Myometrial cell (primary cell): ENCODE results near the gene TSTD1. TPM values are rescaled to one million over a fixed set of nuclear protein-coding genes. Genes with fewer than 3 reads are reported as not detected.

Experiments used
- total RNA-seq: library from RNA; depleted of rRNA; stranded (reverse); fragments of >200 nt; gene quantifications from 2 replicates; pipeline ENCODE4 v1.2.3, GENCODE V29; 2015

TSTD1 gene, protein sequence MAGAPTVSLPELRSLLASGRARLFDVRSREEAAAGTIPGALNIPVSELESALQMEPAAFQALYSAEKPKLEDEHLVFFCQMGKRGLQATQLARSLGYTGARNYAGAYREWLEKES
- total RNA-seq = 0.86 and 2.5 TPM in 2 replicates

DNA sequence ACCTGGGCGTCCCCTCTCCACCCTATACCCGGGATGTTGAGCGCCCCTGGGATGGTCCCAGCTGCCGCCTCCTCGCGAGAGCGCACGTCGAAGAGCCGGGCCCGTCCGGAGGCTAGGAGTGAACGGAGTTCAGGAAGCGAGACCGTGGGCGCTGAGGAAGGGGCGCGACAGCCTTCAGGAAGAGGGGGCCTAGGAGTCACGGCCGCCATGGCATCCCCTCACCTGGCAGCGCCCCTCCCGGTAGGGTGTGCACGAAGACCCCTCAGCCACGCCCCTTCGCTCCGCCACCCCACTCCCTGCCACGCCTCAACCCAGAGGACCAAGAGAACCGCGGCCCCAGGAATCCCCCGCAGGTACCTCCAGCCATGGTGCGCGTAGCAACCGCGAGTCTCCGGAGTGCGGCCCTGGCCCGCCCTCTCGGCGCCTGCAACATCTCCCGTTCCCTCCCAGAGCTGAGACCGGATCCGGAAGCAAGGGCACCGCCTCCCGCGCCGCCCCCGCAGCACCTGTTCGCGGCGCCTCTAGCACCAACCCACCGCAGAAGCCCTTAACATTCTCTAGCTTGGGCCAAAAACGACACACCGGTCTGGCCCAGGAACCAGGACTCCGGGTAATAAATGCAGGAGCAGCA, at the start of gene TSTD1:
Gene TSTD1 (minus strand): TSS at position 442 of the 631 bp plus-strand sequence. CDS start 75 bp downstream, at position 367.

DNA sequence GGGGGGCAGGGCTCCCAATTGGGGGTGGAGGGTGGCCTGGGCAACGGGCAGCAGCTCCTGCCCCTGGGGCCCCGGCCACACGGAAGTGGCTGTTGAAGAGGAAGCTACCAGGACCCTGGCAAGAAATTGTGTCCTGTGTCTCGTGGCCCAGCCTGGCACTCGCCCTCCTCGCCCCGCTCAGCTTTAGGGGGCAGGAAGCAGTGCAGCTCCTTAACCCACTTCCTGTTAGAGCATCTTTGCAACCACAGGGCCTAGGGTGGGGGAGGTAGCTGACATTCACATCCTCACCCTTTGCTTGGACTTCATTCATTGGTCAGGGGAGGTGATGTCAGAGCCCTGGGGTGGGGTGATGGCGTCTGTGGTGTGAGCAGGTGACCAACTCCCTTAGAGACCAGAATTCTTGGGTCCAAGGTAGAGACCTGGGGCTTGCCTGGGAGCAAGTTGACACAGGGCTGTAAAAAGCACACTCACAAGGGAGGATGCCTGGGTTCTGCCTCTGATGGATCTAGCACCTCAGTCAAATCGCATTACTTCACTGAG, 31.0 kb upstream of the TSTD1 start, which contains the start of gene ARHGAP30:
Gene ARHGAP30 (minus strand): TSS at position 161 of the 540 bp plus-strand sequence. CDS start 267 bp downstream, outside the sequence.

DNA sequence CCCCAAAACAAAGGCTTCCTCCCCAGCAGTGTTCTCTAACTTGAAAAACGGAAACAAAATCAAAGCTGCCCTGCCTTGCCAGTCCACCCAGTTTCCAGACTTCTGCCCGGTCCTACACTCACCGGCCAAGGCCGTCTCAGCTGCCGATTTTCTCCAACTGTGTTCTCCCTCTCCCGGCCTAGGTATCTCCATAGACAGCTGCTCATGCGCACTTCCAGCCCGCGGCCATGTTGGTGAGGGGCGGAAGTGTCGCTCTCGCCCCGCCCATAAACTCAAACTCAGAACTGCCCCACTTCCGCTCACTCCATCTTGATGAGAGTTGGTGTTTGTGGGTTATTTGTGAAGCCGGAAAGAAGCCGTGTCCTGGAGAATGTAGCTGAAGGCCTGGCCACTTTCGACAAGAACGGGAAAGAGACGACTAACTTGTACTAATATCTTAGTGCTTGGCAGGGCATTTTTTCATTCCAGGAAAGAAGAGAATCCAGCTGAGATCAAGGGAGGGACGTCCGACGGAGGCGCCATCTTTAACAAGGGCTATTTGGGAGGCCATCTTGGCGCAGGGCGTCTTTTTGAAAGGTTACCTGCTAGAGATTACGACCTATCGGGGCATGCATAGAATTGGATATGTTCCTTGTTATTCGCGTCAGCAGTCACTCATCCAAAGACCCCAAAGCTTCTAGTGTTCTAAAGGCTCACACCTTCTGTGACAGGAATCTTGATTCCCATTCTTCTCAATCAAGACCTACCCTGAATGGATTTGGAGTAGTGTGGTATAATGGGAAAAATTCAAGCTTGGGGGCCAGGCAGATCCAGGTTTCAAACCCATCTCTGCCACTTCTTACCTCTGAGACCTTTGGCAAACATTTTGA, 7.2 kb upstream of the TSTD1 start, which contains the start of gene USF1:
Gene USF1 (minus strand): TSS at position 242 of the 869 bp plus-strand sequence. CDS start 2,702 bp downstream, outside the sequence.

DNA sequence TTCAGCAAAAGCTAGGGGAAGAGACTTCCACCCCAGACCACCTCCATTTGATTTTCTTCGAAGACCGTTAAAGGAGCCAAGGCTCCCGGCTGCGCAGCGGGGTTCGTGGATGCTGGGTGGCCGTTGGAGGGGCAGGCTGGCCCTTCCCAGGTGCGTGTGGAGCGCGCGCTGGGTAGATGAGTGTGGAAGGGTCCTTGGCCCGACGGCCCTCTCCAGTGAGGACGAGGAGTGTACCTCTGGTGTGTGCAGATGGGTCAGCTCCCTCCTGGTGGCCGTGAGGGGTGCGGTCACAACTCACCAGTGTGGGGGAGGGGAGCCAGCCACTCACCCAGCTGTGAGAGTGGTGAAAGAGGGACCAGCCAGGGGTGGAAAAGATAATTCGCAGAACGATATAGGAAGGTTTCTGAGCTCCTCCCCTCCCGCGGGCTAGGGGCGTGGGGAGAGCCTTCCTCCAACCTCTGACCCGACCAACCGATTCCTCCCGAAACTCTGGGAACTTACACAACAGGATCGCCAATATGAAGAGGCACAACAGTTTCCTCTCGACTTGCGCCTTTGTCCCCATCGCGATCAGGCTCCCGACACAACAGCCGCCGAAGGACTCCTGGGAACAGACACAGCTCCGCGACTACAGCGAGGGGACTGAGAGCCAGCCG, 18.1 kb downstream of the TSTD1 start, which contains the start of gene F11R:
Gene F11R (minus strand): TSS at position 644 of the 656 bp plus-strand sequence. CDS start 79 bp downstream, at position 565.

Other genes starting within 250 kb of the TSTD1 start
- gene LY9, start 242.8 kb downstream of the TSTD1 start, total RNA-seq = not detected in 2 replicates
- not detected in 2 replicates for gene CD244, start 176.1 kb downstream of the TSTD1 start, total RNA-seq
- gene ITLN1, start 153.8 kb downstream of the TSTD1 start, total RNA-seq = not detected in 2 replicates
- gene ITLN2, start 84.2 kb downstream of the TSTD1 start, total RNA-seq = not detected in 2 replicates
- gene F11R, start 17.8 kb downstream of the TSTD1 start, total RNA-seq = 0.53 and 0.86 TPM in 2 replicates
- 65.7 and 69.8 TPM in 2 replicates for gene USF1, start 7.0 kb upstream of the TSTD1 start, total RNA-seq
- not detected in 2 replicates for gene ARHGAP30, start 30.9 kb upstream of the TSTD1 start, total RNA-seq
- gene NECTIN4, start 50.6 kb upstream of the TSTD1 start, total RNA-seq = under 0.01 and 1.4 TPM in 2 replicates
- 2.5 and 4.0 TPM in 2 replicates for gene KLHDC9, start 59.4 kb upstream of the TSTD1 start, total RNA-seq
- 36.3 and 83.5 TPM in 2 replicates for gene PFDN2, start 79.1 kb upstream of the TSTD1 start, total RNA-seq
- gene NIT1, start 79.1 kb upstream of the TSTD1 start, total RNA-seq = 43.8 and 61.1 TPM in 2 replicates
- gene DEDD, start 93.7 kb upstream of the TSTD1 start, total RNA-seq = 31.4 and 31.9 TPM in 2 replicates
- 90.9 and 113 TPM in 2 replicates for gene UFC1, start 115.0 kb upstream of the TSTD1 start, total RNA-seq
- gene USP21, start 120.5 kb upstream of the TSTD1 start, total RNA-seq = 8.1 and 12.2 TPM in 2 replicates
- gene PPOX, start 127.5 kb upstream of the TSTD1 start, total RNA-seq = 12.4 and 32.0 TPM in 2 replicates
- gene B4GALT3, start 138.5 kb upstream of the TSTD1 start, total RNA-seq = 36.0 and 42.1 TPM in 2 replicates
- 9.5 and 14.5 TPM in 2 replicates for gene ADAMTS4, start 160.1 kb upstream of the TSTD1 start, total RNA-seq
- 134 and 138 TPM in 2 replicates for gene NDUFS2, start 163.4 kb upstream of the TSTD1 start, total RNA-seq
- gene FCER1G, start 176.3 kb upstream of the TSTD1 start, total RNA-seq = not detected in 2 replicates
- gene APOA2, start 184.7 kb upstream of the TSTD1 start, total RNA-seq = not detected in 2 replicates
- 11.9 and 16.4 TPM in 2 replicates for gene TOMM40L, start 187.1 kb upstream of the TSTD1 start, total RNA-seq
- not detected in 2 replicates for gene NR1I3, start 199.2 kb upstream of the TSTD1 start, total RNA-seq
- gene PCP4L1, start 219.8 kb upstream of the TSTD1 start, total RNA-seq = not detected in 2 replicates